DOHH2 (cell line): ENCODE measurements around the gene ESYT2.

ENCODE experiments used
- H3F3A ChIP-seq: fragments of 200-600 bp; sonication (generic), shearing (Covaris generic); 2 replicates; pipeline ENCODE4 v1.6.0; 2016; ENCODE audit warnings: antibody characterized with exemption, mild to moderate bottlenecking; ENCODE audit not compliant: control insufficient read depth, insufficient read depth
- H3K27ac ChIP-seq: fragments of 200-600 bp; sonication (generic); 2 replicates; pipeline ENCODE4 v1.5.1; 2014; ENCODE audit warnings: low read depth, mild to moderate bottlenecking, low read length, moderate library complexity
- H3K27me3 ChIP-seq: fragments of 200-600 bp; sonication (generic); 2 replicates; pipeline ENCODE4 v1.6.1; 2014; ENCODE audit warnings: mild to moderate bottlenecking, low read length, mixed read lengths; ENCODE audit not compliant: control insufficient read depth
- H3K36me3 ChIP-seq: fragments of 200-600 bp; sonication (generic); 2 replicates; pipeline ENCODE4 v1.6.1; 2014; ENCODE audit warnings: mild to moderate bottlenecking, low read length, moderate library complexity, mixed read lengths; ENCODE audit not compliant: control insufficient read depth
- H3K4me1 ChIP-seq: fragments of 200-600 bp; sonication (generic); 2 replicates; pipeline ENCODE4 v1.6.1; 2014; ENCODE audit warnings: mild to moderate bottlenecking, low read length, mixed read lengths; ENCODE audit not compliant: control insufficient read depth
- H3K4me2 ChIP-seq: fragments of 200-600 bp; sonication (generic); 2 replicates; pipeline ENCODE4 v1.6.0; 2014; ENCODE audit warnings: mild to moderate bottlenecking, low read length, moderate library complexity
- H3K4me3 ChIP-seq: fragments of 200-600 bp; sonication (generic); 2 replicates; pipeline ENCODE4 v1.5.1; 2014; ENCODE audit warnings: mild to moderate bottlenecking, low read length, mixed read lengths
- H3K79me2 ChIP-seq: fragments of 200-600 bp; sonication (generic); 2 replicates; pipeline ENCODE4 v1.6.1; 2014; ENCODE audit warnings: mild to moderate bottlenecking, low read length, mixed read lengths; ENCODE audit not compliant: control insufficient read depth
- H3K9me2 ChIP-seq: fragments of 200-600 bp; sonication (generic); replicated peaks from 2 replicates; pipeline ENCODE4 v1.6.1; 2014; ENCODE audit warnings: mild to moderate bottlenecking, low read length, mixed read lengths; ENCODE audit not compliant: control insufficient read depth
- H3K9me3 ChIP-seq: fragments of 200-600 bp; sonication (generic); 2 replicates; pipeline ENCODE4 v1.6.1; 2014; ENCODE audit warnings: antibody characterized with exemption, low read length, mixed read lengths; ENCODE audit not compliant: control insufficient read depth, insufficient read depth
- H4K20me1 ChIP-seq: fragments of 200-600 bp; sonication (generic); 2 replicates; pipeline ENCODE4 v1.6.0; 2014; ENCODE audit warnings: low read depth, mild to moderate bottlenecking, antibody characterized with exemption, low read length, moderate library complexity; ENCODE audit not compliant: control insufficient read depth, insufficient read depth
- CTCF ChIP-seq: fragments of 200-600 bp; sonication (generic); IDR thresholded peaks from one replicate; pipeline ENCODE4 v1.5.1; 2014; ENCODE audit warnings: antibody characterized with exemption, mild to moderate bottlenecking, low read depth, low read length; ENCODE audit not compliant: poor library complexity, severe bottlenecking
- EZH2phosphoT487 ChIP-seq: fragments of 200-600 bp; sonication (generic); IDR thresholded peaks from 2 replicates; pipeline ENCODE4 v1.6.1; 2017; ENCODE audit warnings: borderline replicate concordance, mild to moderate bottlenecking, antibody characterized with exemption, low read length, moderate library complexity, mixed read lengths

The ESYT2 gene

GRCh38 chr7:158869876-158870275 is 40.6 kb upstream of the ESYT2 start:
- no peaks in the 10 kb centered on the region for H3K9me3 ChIP-seq
- no peaks in the 10 kb centered on the region for H3K27me3 ChIP-seq
- no peak overlapping the region for H3K27ac ChIP-seq
- no peak for TF ChIP-seq CTCF
- TF ChIP-seq EZH2phosphoT487 = no peak
- no peaks in the 10 kb centered on the region for H4K20me1 ChIP-seq
- H3K36me3 ChIP-seq = peaks cover 13% of the 10 kb centered on the region
- H3K4me1 ChIP-seq = peaks cover 11% of the 10 kb centered on the region
- 0 out of 2 replicates have a peak, but pooled peaks cover 5% of the 10 kb centered on the region for H3F3A ChIP-seq
- no peak overlapping the region for H3K4me3 ChIP-seq
- no peaks in the 10 kb centered on the region for H3K9me2 ChIP-seq
- H3K79me2 ChIP-seq = peaks cover 23% of the 10 kb centered on the region
- H3K4me2 ChIP-seq = no peak overlapping the region

- Histone ChIP-seq H3K4me3 (no peak overlapping the region), H3K4me1 (peaks cover 21% of the 10 kb centered on the region), H3K36me3 (peaks cover 13% of the 10 kb centered on the region), H3K27me3 (no peaks in the 10 kb centered on the region), H3K9me3 (no peaks in the 10 kb centered on the region), H3K4me2 (no peak overlapping the region), H4K20me1 (no peaks in the 10 kb centered on the region), H3K79me2 (peaks cover 33% of the 10 kb centered on the region), H3K27ac (no peak overlapping the region), H3F3A (peaks cover 5% of the 10 kb centered on the region; the same call in 1 of the 2 replicates), H3K9me2 (no peaks in the 10 kb centered on the region)
- TF ChIP-seq EZH2phosphoT487 = no peak
- no peak for TF ChIP-seq CTCF
Measured at GRCh38 chr7:158868764-158869410, 39.6 kb upstream of the ESYT2 start.

GRCh38 chr7:158867214-158867984 is 38.1 kb upstream of the ESYT2 start:
- Histone ChIP-seq H4K20me1 (no peaks in the 10 kb centered on the region), H3K79me2 (peaks cover 33% of the 10 kb centered on the region), H3K27me3 (no peaks in the 10 kb centered on the region), H3K36me3 (peaks cover 10% of the 10 kb centered on the region), H3K4me2 (no peak overlapping the region), H3F3A (peaks cover 5% of the 10 kb centered on the region; the same call in 1 of the 2 replicates), H3K9me3 (no peaks in the 10 kb centered on the region), H3K9me2 (no peaks in the 10 kb centered on the region), H3K4me3 (no peak overlapping the region), H3K4me1 (peaks cover 28% of the 10 kb centered on the region), H3K27ac (no peak overlapping the region)
- TF ChIP-seq EZH2phosphoT487 (no peak), CTCF (no peak)
